SK-N-SH treated with all-trans-retinoic acid at 6 μM for 48 hours (cell line): ENCODE data around the gene TRIOBP.

ENCODE experiments used
- ATAC-seq: fragments of 200-7000 bp; cut with Tn5 transposase; 3 replicates; pipeline ENCODE4 v1.9.1; 2020; ENCODE audit warnings: mild to moderate bottlenecking, moderate library complexity
- ARNTL ChIP-seq: fragments of 450-650 bp; formaldehyde crosslinking; IDR thresholded peaks from 2 replicates; pipeline ENCODE4 v1.5.0; 2020; ENCODE audit warnings: low read depth, mild to moderate bottlenecking, moderate library complexity, borderline replicate concordance
- BACH2 ChIP-seq: fragments of 250-450 bp; sonication (Bioruptor Pico); IDR thresholded peaks from 2 replicates; pipeline ENCODE4 v1.9.0; 2021; ENCODE audit warnings: mild to moderate bottlenecking, borderline replicate concordance
- CSDC2 ChIP-seq: fragments of 250-450 bp; sonication (Bioruptor Pico); IDR thresholded peaks from 2 replicates; pipeline ENCODE4 v1.5.0; 2020; ENCODE audit warnings: mild to moderate bottlenecking, moderate library complexity
- GLIS3 ChIP-seq: fragments of 250-450 bp; sonication (Bioruptor Pico); IDR thresholded peaks from 2 replicates; pipeline ENCODE4 v1.5.0; 2020; ENCODE audit warnings: mild to moderate bottlenecking, moderate library complexity
- ISL1 ChIP-seq: fragments of 250-450 bp; sonication (Bioruptor Pico); IDR thresholded peaks from 2 replicates; pipeline ENCODE4 v2.1.2; 2022; ENCODE audit warnings: mild to moderate bottlenecking, moderate library complexity
- OSR1 ChIP-seq: fragments of 250-450 bp; sonication (Bioruptor Pico); IDR thresholded peaks from 2 replicates; pipeline ENCODE4 v1.8.0; 2022; ENCODE audit warnings: moderate library complexity, mild to moderate bottlenecking, inconsistent platforms
- PPARA ChIP-seq: fragments of 250-450 bp; sonication (Bioruptor Pico); IDR thresholded peaks from 2 replicates; pipeline ENCODE4 v1.5.0; 2020; ENCODE audit warnings: mild to moderate bottlenecking, borderline replicate concordance
- RARB ChIP-seq: fragments of 250-450 bp; sonication (Bioruptor Pico); IDR thresholded peaks from 2 replicates; pipeline ENCODE4 v1.8.0; 2021; ENCODE audit warnings: mild to moderate bottlenecking, moderate library complexity
- SNAI2 ChIP-seq: fragments of 250-450 bp; sonication (Bioruptor Pico); IDR thresholded peaks from 2 replicates; pipeline ENCODE4 v1.5.0; 2020; ENCODE audit warnings: mild to moderate bottlenecking, moderate library complexity
- TCF4 ChIP-seq: fragments of 250-450 bp; sonication (Bioruptor Pico); IDR thresholded peaks from 2 replicates; pipeline ENCODE4 v1.8.0; 2021; ENCODE audit warnings: mild to moderate bottlenecking, moderate library complexity, borderline replicate concordance
- TOX ChIP-seq: fragments of 250-450 bp; sonication (Bioruptor Pico); IDR thresholded peaks from 2 replicates; pipeline ENCODE4 v1.8.0; 2021; ENCODE audit warnings: mild to moderate bottlenecking, moderate library complexity, borderline replicate concordance
- ZFP3 ChIP-seq: fragments of 250-450 bp; sonication (Bioruptor Pico); IDR thresholded peaks from 2 replicates; pipeline ENCODE4 v1.5.0; 2020; ENCODE audit warnings: mild to moderate bottlenecking, moderate library complexity
- ZFP30 ChIP-seq: fragments of 450-650 bp; formaldehyde crosslinking; IDR thresholded peaks from 2 replicates; pipeline ENCODE4 v1.5.0; 2022; ENCODE audit warnings: mild to moderate bottlenecking, moderate library complexity
- ZNF565 ChIP-seq: fragments of 450-650 bp; formaldehyde crosslinking; conservative IDR thresholded peaks from 2 replicates; pipeline ENCODE4 v1.5.0; 2020; ENCODE audit warnings: low read depth, mild to moderate bottlenecking, moderate library complexity
- ZNF8 ChIP-seq: fragments of 450-650 bp; formaldehyde crosslinking; IDR thresholded peaks from 2 replicates; pipeline ENCODE4 v1.5.0; 2020; ENCODE audit warnings: mild to moderate bottlenecking, moderate library complexity
- TF ChIP-seq, protein P1 (sequence below): fragments of 250-450 bp; sonication (Bioruptor Pico); IDR thresholded peaks from 2 replicates; pipeline ENCODE4 v1.8.0; 2021; ENCODE audit warnings: low read depth, mild to moderate bottlenecking, moderate library complexity, borderline replicate concordance
- TF ChIP-seq, protein P2 (sequence below): fragments of 250-450 bp; sonication (Bioruptor Pico); IDR thresholded peaks from 2 replicates; pipeline ENCODE4 v1.8.0; 2020; ENCODE audit warnings: mild to moderate bottlenecking, moderate library complexity, borderline replicate concordance
- TF ChIP-seq, protein P3 (sequence below): fragments of 250-450 bp; sonication (Bioruptor Pico); IDR thresholded peaks from 2 replicates; pipeline ENCODE4 v1.5.0; 2020; ENCODE audit warnings: mild to moderate bottlenecking, moderate library complexity
- TF ChIP-seq, protein P4 (sequence below): fragments of 250-450 bp; sonication (Bioruptor Pico); IDR thresholded peaks from 2 replicates; pipeline ENCODE4 v1.5.1; 2021; ENCODE audit warnings: mild to moderate bottlenecking, moderate library complexity

Gene TRIOBP

DNA sequence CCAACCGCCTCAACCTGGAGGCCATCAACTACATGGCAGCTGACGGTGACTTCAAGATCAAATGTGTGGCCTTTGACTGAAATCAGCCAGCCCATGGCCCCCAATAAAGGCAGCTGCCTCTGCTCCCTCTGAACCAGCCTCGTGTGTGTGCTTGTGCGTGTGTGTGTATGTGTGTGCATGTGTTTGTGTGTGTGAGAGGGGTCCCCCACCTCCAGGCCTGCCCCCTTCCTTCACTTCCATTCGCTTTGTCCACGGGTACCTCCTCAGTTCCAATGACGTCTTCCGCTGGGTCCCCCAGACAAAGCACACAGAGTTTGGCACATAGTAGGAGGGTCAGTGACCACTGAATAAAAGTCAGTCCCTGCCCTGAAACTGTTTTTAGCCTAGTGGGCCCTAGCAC, 17.2 kb upstream of the TRIOBP start:
- ATAC-seq, result no peak
- TF ChIP-seq, protein P1, sequence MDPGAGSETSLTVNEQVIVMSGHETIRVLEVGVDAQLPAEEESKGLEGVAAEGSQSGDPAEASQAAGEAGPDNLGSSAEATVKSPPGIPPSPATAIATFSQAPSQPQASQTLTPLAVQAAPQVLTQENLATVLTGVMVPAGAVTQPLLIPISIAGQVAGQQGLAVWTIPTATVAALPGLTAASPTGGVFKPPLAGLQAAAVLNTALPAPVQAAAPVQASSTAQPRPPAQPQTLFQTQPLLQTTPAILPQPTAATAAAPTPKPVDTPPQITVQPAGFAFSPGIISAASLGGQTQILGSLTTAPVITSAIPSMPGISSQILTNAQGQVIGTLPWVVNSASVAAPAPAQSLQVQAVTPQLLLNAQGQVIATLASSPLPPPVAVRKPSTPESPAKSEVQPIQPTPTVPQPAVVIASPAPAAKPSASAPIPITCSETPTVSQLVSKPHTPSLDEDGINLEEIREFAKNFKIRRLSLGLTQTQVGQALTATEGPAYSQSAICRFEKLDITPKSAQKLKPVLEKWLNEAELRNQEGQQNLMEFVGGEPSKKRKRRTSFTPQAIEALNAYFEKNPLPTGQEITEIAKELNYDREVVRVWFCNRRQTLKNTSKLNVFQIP (CRISPR knock-in tag), result no peak
- no peak for TF ChIP-seq BACH2 (CRISPR knock-in tag)
- no peak for TF ChIP-seq ARNTL (CRISPR knock-in tag)
- TF ChIP-seq ISL1, result no peak
- no peak for TF ChIP-seq TCF4 (CRISPR knock-in tag)
- no peak for TF ChIP-seq SNAI2 (CRISPR knock-in tag)
- TF ChIP-seq, protein P2, sequence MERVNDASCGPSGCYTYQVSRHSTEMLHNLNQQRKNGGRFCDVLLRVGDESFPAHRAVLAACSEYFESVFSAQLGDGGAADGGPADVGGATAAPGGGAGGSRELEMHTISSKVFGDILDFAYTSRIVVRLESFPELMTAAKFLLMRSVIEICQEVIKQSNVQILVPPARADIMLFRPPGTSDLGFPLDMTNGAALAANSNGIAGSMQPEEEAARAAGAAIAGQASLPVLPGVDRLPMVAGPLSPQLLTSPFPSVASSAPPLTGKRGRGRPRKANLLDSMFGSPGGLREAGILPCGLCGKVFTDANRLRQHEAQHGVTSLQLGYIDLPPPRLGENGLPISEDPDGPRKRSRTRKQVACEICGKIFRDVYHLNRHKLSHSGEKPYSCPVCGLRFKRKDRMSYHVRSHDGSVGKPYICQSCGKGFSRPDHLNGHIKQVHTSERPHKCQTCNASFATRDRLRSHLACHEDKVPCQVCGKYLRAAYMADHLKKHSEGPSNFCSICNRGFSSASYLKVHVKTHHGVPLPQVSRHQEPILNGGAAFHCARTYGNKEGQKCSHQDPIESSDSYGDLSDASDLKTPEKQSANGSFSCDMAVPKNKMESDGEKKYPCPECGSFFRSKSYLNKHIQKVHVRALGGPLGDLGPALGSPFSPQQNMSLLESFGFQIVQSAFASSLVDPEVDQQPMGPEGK, result no peak
- no peak for TF ChIP-seq ZNF565 (CRISPR knock-in tag)
- TF ChIP-seq, protein P3, sequence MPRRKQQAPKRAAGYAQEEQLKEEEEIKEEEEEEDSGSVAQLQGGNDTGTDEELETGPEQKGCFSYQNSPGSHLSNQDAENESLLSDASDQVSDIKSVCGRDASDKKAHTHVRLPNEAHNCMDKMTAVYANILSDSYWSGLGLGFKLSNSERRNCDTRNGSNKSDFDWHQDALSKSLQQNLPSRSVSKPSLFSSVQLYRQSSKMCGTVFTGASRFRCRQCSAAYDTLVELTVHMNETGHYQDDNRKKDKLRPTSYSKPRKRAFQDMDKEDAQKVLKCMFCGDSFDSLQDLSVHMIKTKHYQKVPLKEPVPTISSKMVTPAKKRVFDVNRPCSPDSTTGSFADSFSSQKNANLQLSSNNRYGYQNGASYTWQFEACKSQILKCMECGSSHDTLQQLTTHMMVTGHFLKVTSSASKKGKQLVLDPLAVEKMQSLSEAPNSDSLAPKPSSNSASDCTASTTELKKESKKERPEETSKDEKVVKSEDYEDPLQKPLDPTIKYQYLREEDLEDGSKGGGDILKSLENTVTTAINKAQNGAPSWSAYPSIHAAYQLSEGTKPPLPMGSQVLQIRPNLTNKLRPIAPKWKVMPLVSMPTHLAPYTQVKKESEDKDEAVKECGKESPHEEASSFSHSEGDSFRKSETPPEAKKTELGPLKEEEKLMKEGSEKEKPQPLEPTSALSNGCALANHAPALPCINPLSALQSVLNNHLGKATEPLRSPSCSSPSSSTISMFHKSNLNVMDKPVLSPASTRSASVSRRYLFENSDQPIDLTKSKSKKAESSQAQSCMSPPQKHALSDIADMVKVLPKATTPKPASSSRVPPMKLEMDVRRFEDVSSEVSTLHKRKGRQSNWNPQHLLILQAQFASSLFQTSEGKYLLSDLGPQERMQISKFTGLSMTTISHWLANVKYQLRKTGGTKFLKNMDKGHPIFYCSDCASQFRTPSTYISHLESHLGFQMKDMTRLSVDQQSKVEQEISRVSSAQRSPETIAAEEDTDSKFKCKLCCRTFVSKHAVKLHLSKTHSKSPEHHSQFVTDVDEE, result no peak
- no peak for TF ChIP-seq PPARA (CRISPR knock-in tag)
- TF ChIP-seq RARB, result no peak
- TF ChIP-seq ZNF8, result no peak
- no peak for TF ChIP-seq CSDC2
- no peak for TF ChIP-seq GLIS3 (CRISPR knock-in tag)
- TF ChIP-seq, protein P4, sequence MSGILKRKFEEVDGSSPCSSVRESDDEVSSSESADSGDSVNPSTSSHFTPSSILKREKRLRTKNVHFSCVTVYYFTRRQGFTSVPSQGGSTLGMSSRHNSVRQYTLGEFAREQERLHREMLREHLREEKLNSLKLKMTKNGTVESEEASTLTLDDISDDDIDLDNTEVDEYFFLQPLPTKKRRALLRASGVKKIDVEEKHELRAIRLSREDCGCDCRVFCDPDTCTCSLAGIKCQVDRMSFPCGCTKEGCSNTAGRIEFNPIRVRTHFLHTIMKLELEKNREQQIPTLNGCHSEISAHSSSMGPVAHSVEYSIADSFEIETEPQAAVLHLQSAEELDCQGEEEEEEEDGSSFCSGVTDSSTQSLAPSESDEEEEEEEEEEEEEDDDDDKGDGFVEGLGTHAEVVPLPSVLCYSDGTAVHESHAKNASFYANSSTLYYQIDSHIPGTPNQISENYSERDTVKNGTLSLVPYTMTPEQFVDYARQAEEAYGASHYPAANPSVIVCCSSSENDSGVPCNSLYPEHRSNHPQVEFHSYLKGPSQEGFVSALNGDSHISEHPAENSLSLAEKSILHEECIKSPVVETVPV (CRISPR knock-in tag), result no peak
- TF ChIP-seq TOX (CRISPR knock-in tag), result no peak
- TF ChIP-seq OSR1 (CRISPR knock-in tag), result no peak
- no peak for TF ChIP-seq ZFP30 (CRISPR knock-in tag)

DNA sequence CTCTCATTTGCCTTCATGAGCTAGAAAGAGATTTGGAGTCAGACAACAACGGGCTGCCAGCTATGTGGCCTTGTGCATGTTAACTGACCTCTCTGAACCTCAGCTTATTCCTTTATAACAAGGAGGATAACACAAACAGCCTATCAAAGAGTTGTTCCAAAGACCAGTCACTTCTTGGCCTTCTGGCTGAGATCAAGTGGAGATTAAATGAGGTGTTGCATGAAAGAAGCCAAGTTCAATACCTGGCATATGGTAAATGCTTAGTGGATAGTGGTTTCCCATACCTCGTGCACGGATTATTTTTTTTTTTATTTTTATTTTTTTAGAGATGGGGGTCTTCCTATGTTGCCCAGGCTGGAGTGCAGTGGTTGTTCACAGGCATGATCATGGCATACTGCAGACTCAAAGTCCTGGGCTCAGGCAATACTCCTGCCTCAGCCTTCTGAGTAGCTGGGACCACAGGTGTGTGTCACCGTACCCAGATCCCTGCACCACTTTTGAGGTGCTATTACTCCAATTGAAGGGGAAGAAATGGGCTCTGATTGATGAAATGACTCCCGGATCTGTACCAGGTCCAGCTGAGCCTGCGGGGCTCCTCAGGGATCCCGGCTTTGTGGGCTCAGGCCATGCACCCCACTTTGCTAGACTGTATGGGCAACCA, 16.5 kb upstream of the TRIOBP start:
- TF ChIP-seq ZNF565 (CRISPR knock-in tag), result no peak
- ATAC-seq, result peak; percentile 1; the same call in 2 of the 3 replicates

DNA sequence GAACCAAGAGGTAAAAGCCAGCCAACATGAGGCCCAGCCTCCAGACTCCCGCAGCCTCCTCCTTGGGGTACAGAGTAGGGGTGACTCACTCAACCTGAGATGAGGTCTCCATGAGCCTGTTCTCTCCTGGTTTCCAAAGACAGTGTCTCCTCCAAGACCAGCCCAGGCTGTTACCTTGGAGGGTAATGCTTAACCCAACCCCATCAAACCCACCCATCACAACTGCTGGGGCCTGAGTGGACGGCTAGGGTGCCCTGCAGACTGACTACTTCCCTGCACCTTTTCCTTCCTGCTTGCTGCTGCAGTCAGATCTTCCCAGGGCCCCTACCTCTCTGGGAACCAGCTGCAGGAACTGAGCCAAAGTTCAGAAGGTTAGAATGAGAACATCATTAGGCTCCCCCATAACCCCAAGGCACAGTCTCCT, 15.8 kb upstream of the TRIOBP start:
- no peak for TF ChIP-seq ZFP30 (CRISPR knock-in tag)
- no peak for TF ChIP-seq ARNTL (CRISPR knock-in tag)
- no peak for TF ChIP-seq TOX (CRISPR knock-in tag)
- TF ChIP-seq, protein P2, result no peak
- no peak for TF ChIP-seq ZNF8
- TF ChIP-seq ZFP3 (CRISPR knock-in tag), result no peak
- ATAC-seq, result peak; percentile 40
